NT2/D1 (cell line): Measurements from ENCODE around the gene PARD6G.
"Not testable (repeated sequence)": the region's sequence is repeated elsewhere in the genome, so short reads cannot be mapped to it uniquely, and the experiment has no call there.

Source experiments
- DNase-seq: peaks from one replicate; pipeline ENCODE4 v3.0.0-alpha.2; 2011; ENCODE audit warnings: low read depth, low spot score
- H3K27me3 ChIP-seq: 2 replicates; pipeline ENCODE4 v1.6.0; 2011; ENCODE audit warnings: mild to moderate bottlenecking; ENCODE audit not compliant: insufficient read length, insufficient read depth
- H3K36me3 ChIP-seq: 2 replicates; pipeline ENCODE4 v1.6.1; 2011; ENCODE audit warnings: mild to moderate bottlenecking, low read length, mixed read lengths; ENCODE audit not compliant: insufficient read depth, insufficient read length
- H3K4me1 ChIP-seq: 2 replicates; pipeline ENCODE4 v1.5.1; 2011; ENCODE audit not compliant: insufficient read depth, insufficient read length
- H3K4me3 ChIP-seq: 2 replicates; pipeline ENCODE4 v1.5.1; 2011; ENCODE audit warnings: low read depth; ENCODE audit not compliant: insufficient read length
- H3K9ac ChIP-seq: 2 replicates; pipeline ENCODE4 v1.6.0; 2011; ENCODE audit warnings: low read depth; ENCODE audit not compliant: insufficient read length
- H3K9me3 ChIP-seq: 2 replicates; pipeline ENCODE4 v1.5.1; 2011; ENCODE audit warnings: mild to moderate bottlenecking, low read length; ENCODE audit not compliant: insufficient read depth
- SUZ12 ChIP-seq: IDR thresholded peaks from 2 replicates; pipeline ENCODE4 v1.6.1; 2011; ENCODE audit not compliant: insufficient read length, insufficient read depth; ENCODE audit errors: extremely low read depth
- YY1 ChIP-seq: IDR thresholded peaks from 2 replicates; pipeline ENCODE4 v1.6.1; 2011; ENCODE audit not compliant: insufficient read length, insufficient read depth
- ZNF274 ChIP-seq: IDR thresholded peaks from 2 replicates; pipeline ENCODE4 v1.6.1; 2011; ENCODE audit warnings: mild to moderate bottlenecking, low read depth, low read length

PARD6G gene

GRCh38 chr18:80170395-80171053, 76.8 kb downstream of the PARD6G start:
- Histone ChIP-seq H3K9me3 (no peaks in the 10 kb centered on the region), H3K4me3 (no peak overlapping the region), H3K4me1 (peaks cover 3% of the 10 kb centered on the region), H3K9ac (no peak overlapping the region), H3K36me3 (peaks cover 3% of the 10 kb centered on the region), H3K27me3 (no peaks in the 10 kb centered on the region)
- no peak for TF ChIP-seq SUZ12
- no peak for DNase-seq

GRCh38 chr18:80169607-80170006, 77.7 kb downstream of the PARD6G start:
- H3K9me3 ChIP-seq, result peaks cover 4% of the 10 kb centered on the region
- TF ChIP-seq SUZ12 (no peak), ZNF274 (no peak), YY1 (no peak)
- H3K36me3 ChIP-seq, result peaks cover 3% of the 10 kb centered on the region
- no peak overlapping the region for H3K9ac ChIP-seq
- H3K4me1 ChIP-seq, result peaks cover 3% of the 10 kb centered on the region
- no peak for DNase-seq
- no peak overlapping the region for H3K4me3 ChIP-seq
- H3K27me3 ChIP-seq, result no peaks in the 10 kb centered on the region

- H3K36me3 ChIP-seq, result peaks cover 4% of the 10 kb centered on the region
- no peak for DNase-seq
- H3K4me3 ChIP-seq, result no peak overlapping the region
- no peaks in the 10 kb centered on the region for H3K27me3 ChIP-seq
- TF ChIP-seq SUZ12 (no peak), YY1 (no peak), ZNF274 (no peak)
- peaks cover 10% of the 10 kb centered on the region for H3K9me3 ChIP-seq
- H3K4me1 ChIP-seq, result peaks cover 3% of the 10 kb centered on the region
- no peak overlapping the region for H3K9ac ChIP-seq
These were observed 78.3 kb downstream of the PARD6G start for GRCh38 chr18:80168982-80169381.

GRCh38 chr18:80168346-80168745, 79.0 kb downstream of the PARD6G start:
- TF ChIP-seq YY1 (no peak), SUZ12 (no peak), ZNF274 (no peak)
- Histone ChIP-seq H3K36me3 (peaks cover 10% of the 10 kb centered on the region), H3K27me3 (no peaks in the 10 kb centered on the region)

GRCh38 chr18:80167931-80168330, 79.4 kb downstream of the PARD6G start:
- no peak for DNase-seq
- H3K4me3 ChIP-seq, result no peak overlapping the region
- H3K4me1 ChIP-seq, result no peaks in the 10 kb centered on the region
- H3K9ac ChIP-seq, result no peak overlapping the region
- TF ChIP-seq SUZ12 (no peak), YY1 (no peak), ZNF274 (no peak)
- no peaks in the 10 kb centered on the region for H3K27me3 ChIP-seq
- peaks cover 15% of the 10 kb centered on the region for H3K36me3 ChIP-seq
- peaks cover 18% of the 10 kb centered on the region for H3K9me3 ChIP-seq

More at GRCh38 chr18:80168346-80168745, 79.0 kb downstream of the PARD6G start:
- no peak for DNase-seq
- Histone ChIP-seq H3K9me3 (peaks cover 17% of the 10 kb centered on the region), H3K9ac (no peak overlapping the region), H3K4me1 (no peaks in the 10 kb centered on the region), H3K4me3 (no peak overlapping the region)

GRCh38 chr18:80167331-80167730, 80.0 kb downstream of the PARD6G start:
- Histone ChIP-seq H3K4me1 (no peaks in the 10 kb centered on the region), H3K4me3 (no peak overlapping the region), H3K9ac (no peak overlapping the region), H3K9me3 (peaks cover 18% of the 10 kb centered on the region), H3K27me3 (no peaks in the 10 kb centered on the region), H3K36me3 (peaks cover 21% of the 10 kb centered on the region)
- TF ChIP-seq SUZ12 (no peak), YY1 (no peak), ZNF274 (no peak)
- DNase-seq, result no peak

- no peak overlapping the region for H3K4me3 ChIP-seq
- H3K4me1 ChIP-seq, result no peaks in the 10 kb centered on the region
- TF ChIP-seq SUZ12 (no peak), YY1 (no peak), ZNF274 (no peak)
- H3K36me3 ChIP-seq, result peaks cover 27% of the 10 kb centered on the region
- no peak overlapping the region for H3K9ac ChIP-seq
- H3K9me3 ChIP-seq, result peaks cover 18% of the 10 kb centered on the region
- no peak for DNase-seq
- no peaks in the 10 kb centered on the region for H3K27me3 ChIP-seq
These were observed 80.6 kb downstream of the PARD6G start for GRCh38 chr18:80166725-80167124.

GRCh38 chr18:80166240-80166639, 81.1 kb downstream of the PARD6G start:
- H3K4me1 ChIP-seq, result no peaks in the 10 kb centered on the region
- no peak overlapping the region for H3K4me3 ChIP-seq
- DNase-seq, result no peak
- H3K9ac ChIP-seq, result no peak overlapping the region
- peaks cover 30% of the 10 kb centered on the region for H3K36me3 ChIP-seq
- TF ChIP-seq ZNF274 (no peak), SUZ12 (no peak), YY1 (no peak)
- H3K9me3 ChIP-seq, result peaks cover 18% of the 10 kb centered on the region
- no peaks in the 10 kb centered on the region for H3K27me3 ChIP-seq

GRCh38 chr18:80164727-80165355, 82.5 kb downstream of the PARD6G start:
- not testable (repeated sequence) for H3K27me3 ChIP-seq, H3K9ac ChIP-seq, H3K4me3 ChIP-seq, H3K4me1 ChIP-seq, DNase-seq
- peaks cover 40% of the 10 kb centered on the region for H3K36me3 ChIP-seq
- peaks cover 18% of the 10 kb centered on the region for H3K9me3 ChIP-seq
